GM18520 (cell line): ENCODE results near the gene LIPE.
A peak's percentile ranks its signal among the peaks of the same experiment; 100 is the strongest.

Source experiments
- ATAC-seq: cut with Tn5 transposase; IDR thresholded peaks from one replicate; pipeline ENCODE4 v1.9.1; 2021; ENCODE audit not compliant: unreplicated experiment

Gene LIPE

GRCh38 chr19:42420055-42420544, 7.1 kb downstream of the LIPE start:
- ATAC-seq = no peak

DNA sequence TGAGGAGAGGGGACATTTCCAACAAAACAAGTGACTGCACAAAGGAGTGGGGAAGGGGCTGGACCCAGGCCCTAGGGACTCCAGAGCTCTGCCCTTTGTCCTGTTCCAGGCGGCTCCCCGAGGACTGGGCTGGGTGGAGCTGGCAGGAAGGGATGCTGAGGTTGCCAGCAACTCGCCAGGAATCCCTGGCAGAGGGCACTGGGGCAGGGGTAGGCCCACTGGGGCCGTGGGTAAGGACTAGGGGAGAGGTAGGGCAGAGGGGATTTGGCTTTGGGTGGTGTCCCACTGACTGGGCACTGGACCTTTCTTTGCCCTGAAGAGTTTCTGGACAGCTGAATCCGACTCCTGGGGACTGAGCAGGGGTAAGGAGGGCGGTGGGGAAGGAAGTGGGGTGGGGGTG, 7.9 kb downstream of the LIPE start:
- ATAC-seq = no peak

GRCh38 chr19:42412661-42413076, 14.5 kb downstream of the LIPE start:
- ATAC-seq = no peak

- no peak for ATAC-seq
Observed at GRCh38 chr19:42412227-42412626, 15.0 kb downstream of the LIPE start.

DNA sequence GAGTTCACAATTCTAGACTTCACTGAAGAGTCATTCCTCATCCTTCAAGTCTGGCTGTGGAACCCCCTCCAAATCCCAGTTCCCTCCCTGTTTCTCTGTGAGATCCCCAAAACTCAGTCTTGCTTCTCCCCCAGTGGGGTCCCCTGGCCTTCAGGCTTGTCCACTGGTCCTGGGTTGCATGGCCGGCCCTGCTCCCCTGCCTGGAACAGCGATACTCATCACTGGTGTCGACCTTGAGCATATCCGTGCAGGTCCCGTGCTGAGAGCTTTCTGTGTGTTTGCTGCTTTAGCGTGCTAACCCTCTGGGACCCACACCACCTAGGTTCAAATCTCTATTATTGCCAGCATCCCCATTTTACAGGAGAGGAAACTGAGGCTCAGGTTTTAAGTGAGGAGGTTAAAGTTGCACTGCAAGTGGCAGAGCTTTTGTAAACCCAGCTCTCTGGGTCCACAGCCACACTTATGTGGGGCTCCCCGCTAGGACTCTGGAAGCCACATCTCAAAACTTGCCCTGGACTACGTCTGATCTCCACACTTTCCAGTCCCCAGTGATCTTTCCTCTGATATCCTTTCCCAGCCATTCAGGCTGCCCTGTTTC, 15.5 kb downstream of the LIPE start:
- ATAC-seq = no peak

GRCh38 chr19:42410371-42410770, 16.8 kb downstream of the LIPE start:
- no peak for ATAC-seq

DNA sequence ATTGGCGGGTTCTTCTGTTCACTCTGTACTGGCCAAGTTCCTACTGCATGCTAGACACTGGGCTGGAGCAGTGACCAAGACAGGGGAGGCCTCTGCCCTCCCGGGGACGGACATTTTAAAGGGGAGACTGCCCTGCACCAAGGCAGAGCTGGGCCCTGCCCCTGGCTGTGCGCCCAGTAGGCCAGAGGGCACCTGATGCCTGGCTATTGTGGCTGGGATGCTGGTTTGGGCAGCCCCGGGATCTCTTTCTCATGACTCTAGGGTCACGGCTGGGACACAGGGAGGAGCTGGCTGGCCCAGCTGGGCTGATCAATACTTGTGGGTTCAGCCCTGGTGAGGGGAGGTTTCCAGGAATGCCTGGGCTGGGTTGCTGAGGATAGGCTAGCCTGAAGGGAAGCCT, 17.7 kb downstream of the LIPE start:
- no peak for ATAC-seq

DNA sequence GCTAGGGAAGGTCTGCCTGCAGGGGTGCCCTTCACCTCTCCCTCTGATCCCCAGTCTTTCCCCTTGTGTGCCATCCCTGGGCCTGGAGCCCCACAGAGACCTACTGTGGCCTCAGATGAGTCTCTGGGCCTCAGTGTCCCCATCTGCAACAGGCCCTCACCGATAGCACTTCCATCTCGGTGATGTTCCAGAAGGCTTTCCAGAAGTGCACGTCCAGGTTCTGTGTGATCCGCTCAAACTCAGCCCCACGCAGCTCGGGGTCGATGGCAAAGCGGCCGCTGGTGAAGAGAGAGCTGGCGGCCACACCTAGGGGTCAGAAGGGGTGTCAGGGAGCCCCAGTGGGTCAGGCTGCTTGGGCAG, 19.4 kb downstream of the LIPE start:
- no peak for ATAC-seq

- no peak for ATAC-seq
Observed at GRCh38 chr19:42407085-42407815, 19.9 kb downstream of the LIPE start.

DNA sequence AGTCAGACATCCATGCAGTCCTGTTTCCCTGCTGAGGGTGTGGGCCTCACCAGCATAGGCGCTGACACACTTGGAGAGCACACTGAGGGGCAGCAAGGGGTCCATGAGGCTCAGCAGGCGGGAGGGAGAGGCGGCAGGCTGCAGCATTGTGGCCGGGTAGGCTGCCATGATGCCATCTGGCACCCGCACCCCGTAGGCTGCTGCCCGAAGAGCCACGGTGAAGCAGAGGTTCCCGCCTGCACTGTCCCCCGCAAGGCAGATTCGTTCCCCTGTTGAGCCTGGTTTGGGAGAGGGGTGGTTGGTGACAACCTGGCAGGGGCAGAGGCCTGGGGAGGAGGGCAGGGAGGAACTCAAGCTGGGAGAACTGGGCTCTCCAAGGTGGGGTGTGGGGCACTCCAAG, 21.1 kb downstream of the LIPE start:
- ATAC-seq = no peak

GRCh38 chr19:42403586-42403985, 23.6 kb downstream of the LIPE start:
- no peak for ATAC-seq

GRCh38 chr19:42402376-42403116, 24.6 kb downstream of the LIPE start:
- no peak for ATAC-seq

DNA sequence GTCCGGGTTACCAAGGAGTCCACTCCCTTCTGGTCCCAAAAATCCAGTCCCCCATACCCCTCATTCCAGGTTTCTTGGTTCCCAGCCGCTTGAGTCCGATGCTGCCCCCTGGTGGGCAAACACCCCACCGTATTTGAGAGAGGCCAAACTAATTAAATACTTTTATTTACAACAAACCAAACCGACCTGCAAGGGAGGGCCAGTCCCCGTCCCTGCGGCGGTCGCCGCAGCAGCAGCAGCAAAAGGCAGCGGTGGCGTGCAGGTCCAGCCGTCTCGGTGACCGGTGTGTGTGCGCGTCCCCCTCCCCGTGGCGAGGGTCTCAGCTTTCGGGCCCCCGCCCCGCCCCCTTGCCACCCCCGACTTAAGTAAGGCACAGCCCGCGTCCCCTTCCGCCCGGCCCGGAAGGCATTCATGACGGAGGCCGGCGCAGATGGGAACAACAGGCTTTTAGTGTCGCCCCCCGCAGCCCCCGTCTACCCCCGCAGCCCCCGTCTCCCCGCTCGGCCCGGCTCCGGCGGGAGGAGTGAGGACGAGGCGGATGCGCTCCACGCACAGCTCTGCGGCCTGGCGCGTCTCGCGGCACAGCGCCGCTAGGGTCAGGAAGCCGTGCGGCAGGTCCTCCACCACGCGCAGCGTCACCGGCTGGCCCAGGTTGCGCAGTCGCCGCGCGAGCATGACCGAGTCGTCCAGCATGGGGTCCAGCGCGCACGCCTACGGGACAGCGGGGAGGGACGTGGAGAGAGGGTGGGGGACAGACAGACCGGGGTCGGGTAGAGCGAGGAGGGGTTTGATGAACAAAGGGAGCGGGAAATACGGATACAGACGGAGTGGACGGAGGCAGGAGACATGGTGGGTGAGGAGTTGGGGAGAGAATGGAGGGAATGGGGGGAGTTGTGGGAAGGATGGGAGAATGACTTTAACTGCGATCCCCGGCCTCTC, 25.6 kb downstream of the LIPE start:
- ATAC-seq = no peak

DNA sequence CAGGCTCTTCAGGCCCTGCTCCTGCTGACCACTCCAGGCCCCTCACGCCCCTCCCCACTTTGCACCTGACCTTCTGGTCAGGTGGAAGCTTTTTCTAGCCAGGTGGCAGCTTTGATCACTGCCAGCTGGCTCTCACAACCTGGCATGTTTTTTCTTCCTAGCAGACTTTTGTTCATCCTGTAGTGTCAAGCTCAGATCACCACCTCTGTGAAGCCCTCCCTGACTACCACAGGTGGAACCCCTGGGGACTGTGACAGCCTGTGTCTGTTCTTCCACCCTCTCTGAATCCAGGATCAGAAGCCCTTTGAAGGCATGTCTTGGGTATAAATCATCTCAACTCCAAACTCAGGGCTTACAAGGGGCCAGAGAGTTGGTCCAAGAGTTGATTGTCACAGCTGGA, 26.8 kb downstream of the LIPE start:
- no peak for ATAC-seq

GRCh38 chr19:42397263-42398166, 29.7 kb downstream of the LIPE start:
- ATAC-seq = no peak

- ATAC-seq = peak; percentile 95
Observed at GRCh38 chr19:42396381-42397262, 30.6 kb downstream of the LIPE start.

DNA sequence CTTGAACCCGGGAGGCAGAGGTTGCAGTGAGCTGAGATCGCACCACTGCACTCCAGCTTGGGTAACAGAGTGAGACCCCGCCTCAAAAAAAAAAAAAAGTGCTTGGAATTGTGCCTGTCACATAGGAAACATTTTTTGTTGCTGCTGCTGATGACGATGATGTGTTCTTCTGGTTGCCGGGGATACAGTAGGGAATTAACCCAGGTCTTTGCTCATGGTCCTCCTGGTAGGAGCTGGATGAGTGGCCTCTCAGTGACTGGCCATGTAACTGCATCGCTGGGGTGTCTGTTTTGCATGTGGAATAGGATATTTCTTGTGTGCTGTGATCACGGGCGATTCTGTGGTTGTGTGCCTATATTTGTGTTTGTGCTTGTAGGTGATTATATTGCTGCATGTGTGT, 32.4 kb downstream of the LIPE start:
- ATAC-seq = no peak

DNA sequence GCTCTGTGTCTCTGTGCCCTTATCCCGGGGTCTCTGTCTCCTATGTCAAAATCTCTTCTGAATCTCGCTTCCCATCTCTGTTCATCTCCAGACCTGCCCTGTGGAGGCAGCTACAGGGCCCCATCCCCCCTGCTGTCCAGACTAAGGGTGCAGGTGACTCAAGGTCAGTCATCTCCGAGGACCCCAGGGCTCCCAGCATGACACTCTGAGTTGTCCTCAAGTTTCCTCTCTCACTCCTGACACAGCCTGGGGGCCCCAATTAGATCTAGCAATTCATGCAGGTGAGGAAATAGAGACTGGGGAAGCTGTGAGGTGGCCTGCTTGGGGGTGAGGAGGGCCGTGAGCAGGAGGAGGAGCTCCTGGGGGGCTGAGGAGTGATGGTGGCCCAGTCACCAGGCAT, 35.0 kb downstream of the LIPE start:
- no peak for ATAC-seq

- no peak for ATAC-seq
Observed at GRCh38 chr19:42389899-42390298, 37.3 kb downstream of the LIPE start, which contains the start of gene CNFN. TSS of gene CNFN (minus strand) at chr19:42390297. CDS start at chr19:42389037, 1,260 bp downstream.
